ENCODE data around the gene PTGES.
A peak's percentile ranks its signal among the peaks of the same experiment; 100 is the strongest.

PTGES gene

GRCh38 chr9:129759804-129760502, 7.1 kb upstream of the PTGES start:
- H3K4me3 ChIP-seq (ENCODE audit: low read depth, low read length) = no peak overlapping the region
- no peak for TF ChIP-seq CTCF (IDR thresholded peaks at IDR 0.05; ENCODE audit: insufficient read depth, low read depth, low read length, missing control alignments)
- DNase-seq (ENCODE audit: low read depth) = no peak

GRCh38 chr9:129759319-129759718, 6.5 kb upstream of the PTGES start:
- DNase-seq (ENCODE audit: low read depth) = no peak
- no peak overlapping the region for H3K4me3 ChIP-seq (ENCODE audit: low read depth, low read length)
- TF ChIP-seq CTCF (IDR thresholded peaks at IDR 0.05; ENCODE audit: insufficient read depth, low read depth, low read length, missing control alignments) = no peak

- peak; percentile 33 for DNase-seq (ENCODE audit: low read depth)
- no peak overlapping the region for H3K4me3 ChIP-seq (ENCODE audit: low read depth, low read length)
- TF ChIP-seq CTCF (IDR thresholded peaks at IDR 0.05; ENCODE audit: insufficient read depth, low read depth, low read length, missing control alignments) = no peak
These were observed 4.2 kb upstream of the PTGES start for GRCh38 chr9:129757045-129757444.

GRCh38 chr9:129756191-129756590, 3.3 kb upstream of the PTGES start:
- no peak for DNase-seq (ENCODE audit: low read depth)
- H3K4me3 ChIP-seq (ENCODE audit: low read depth, low read length) = no peak overlapping the region
- no peak for TF ChIP-seq CTCF (IDR thresholded peaks at IDR 0.05; ENCODE audit: insufficient read depth, low read depth, low read length, missing control alignments)

- no peak for TF ChIP-seq CTCF (IDR thresholded peaks at IDR 0.05; ENCODE audit: insufficient read depth, low read depth, low read length, missing control alignments)
- H3K4me3 ChIP-seq (ENCODE audit: low read depth, low read length) = no peak overlapping the region
- DNase-seq (ENCODE audit: low read depth) = no peak
These were observed 2.3 kb upstream of the PTGES start for GRCh38 chr9:129755151-129755550.

- no peak for DNase-seq (ENCODE audit: low read depth)
- no peak overlapping the region for H3K4me3 ChIP-seq (ENCODE audit: low read depth, low read length)
These were observed 721 bp downstream of the PTGES start for GRCh38 chr9:129751841-129752801.

More at GRCh38 chr9:129751841-129752801, 721 bp downstream of the PTGES start:
- no peak for TF ChIP-seq CTCF (IDR thresholded peaks at IDR 0.05; ENCODE audit: insufficient read depth, low read depth, low read length, missing control alignments)

Data from GM12865 (cell line).